Myocyte (in vitro differentiated cells): ENCODE results near the gene CRYBA2. TPM values are rescaled to one million over a fixed set of nuclear protein-coding genes. Genes with fewer than 3 reads are reported as not detected.

Source experiments
- DNase-seq: peaks from one replicate; pipeline ENCODE4 v3.0.0-alpha.2; 2012; ENCODE audit warnings: low read depth
- microRNA counts: library from miRNA; unstranded; fragments of <30 nt; microRNA quantifications from one replicate; lab custom pipeline; 2016
- microRNA-seq: library from miRNA; unstranded; fragments of <30 nt; microRNA quantifications from one replicate; pipeline ENCODE4, GENCODE V29; 2016
- total RNA-seq: library from RNA; depleted of rRNA; stranded (reverse); fragments of >200 nt; gene quantifications from 2 replicates; pipeline ENCODE4 v1.2.3, GENCODE V29; 2014

CRYBA2 gene
- total RNA-seq, 1 donor from 2014 or later = not detected

GRCh38 chr2:218958276-218958675 lies 34.9 kb downstream of the CRYBA2 start:
- no peak for DNase-seq

GRCh38 chr2:218957671-218958070 lies 35.6 kb downstream of the CRYBA2 start:
- no peak for DNase-seq

DNA sequence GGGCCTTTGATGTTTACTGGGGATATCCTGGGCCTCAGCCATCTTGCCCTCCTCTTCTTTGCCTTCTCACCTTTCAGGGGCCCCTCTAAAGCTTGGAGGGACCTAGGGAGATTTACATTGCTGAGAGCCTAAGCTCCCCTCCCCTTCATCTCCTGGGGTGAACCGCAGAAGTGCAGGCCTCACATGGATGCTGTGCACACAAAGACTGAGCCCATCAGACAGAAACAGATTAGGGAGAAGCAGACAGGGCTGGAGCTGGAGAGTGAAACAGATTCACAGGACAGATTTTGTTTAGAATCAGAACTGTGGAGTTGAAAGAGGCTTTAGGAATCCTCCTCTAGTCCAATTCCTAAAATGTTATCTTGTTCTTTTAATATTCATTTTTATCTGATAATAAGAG lies 37.2 kb downstream of the CRYBA2 start:
- no peak for DNase-seq

DNA sequence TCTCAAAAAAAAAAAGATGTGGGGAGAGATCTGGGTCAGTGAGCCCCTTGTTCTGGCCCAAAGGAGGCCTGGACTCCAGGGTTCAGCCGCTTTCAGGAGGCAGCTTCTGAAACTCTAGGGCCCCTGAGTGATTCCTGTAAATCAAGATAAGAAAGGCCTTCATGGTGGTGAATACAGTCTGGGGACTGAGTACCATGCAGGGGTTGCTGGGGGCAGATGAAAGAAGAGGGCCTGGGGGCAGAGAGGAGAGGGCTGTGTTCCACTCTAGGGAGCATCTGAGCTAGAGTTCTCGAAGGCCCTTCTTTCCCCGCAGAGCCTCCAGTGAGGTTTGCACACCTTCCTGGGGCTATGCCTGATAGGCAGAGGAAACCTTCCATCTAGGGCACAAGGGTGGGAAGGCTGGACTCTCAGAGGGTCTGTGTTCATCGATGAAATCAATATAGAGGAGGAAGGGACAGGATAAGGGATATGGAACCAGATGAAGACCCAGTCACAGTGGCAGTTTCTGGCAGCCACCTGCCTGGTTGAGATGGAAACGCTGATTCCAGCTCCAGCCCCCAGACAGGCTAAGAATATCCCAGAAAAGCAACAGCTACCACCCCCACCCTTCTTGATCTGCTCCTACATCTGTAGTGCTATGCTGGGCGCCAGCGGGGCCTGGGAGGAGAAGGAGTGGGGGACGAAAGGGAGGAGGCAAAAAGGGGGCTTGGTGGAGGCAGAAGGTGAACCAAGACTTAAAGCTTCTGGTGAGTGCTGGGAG lies 38.5 kb downstream of the CRYBA2 start:
- DNase-seq = no peak

DNA sequence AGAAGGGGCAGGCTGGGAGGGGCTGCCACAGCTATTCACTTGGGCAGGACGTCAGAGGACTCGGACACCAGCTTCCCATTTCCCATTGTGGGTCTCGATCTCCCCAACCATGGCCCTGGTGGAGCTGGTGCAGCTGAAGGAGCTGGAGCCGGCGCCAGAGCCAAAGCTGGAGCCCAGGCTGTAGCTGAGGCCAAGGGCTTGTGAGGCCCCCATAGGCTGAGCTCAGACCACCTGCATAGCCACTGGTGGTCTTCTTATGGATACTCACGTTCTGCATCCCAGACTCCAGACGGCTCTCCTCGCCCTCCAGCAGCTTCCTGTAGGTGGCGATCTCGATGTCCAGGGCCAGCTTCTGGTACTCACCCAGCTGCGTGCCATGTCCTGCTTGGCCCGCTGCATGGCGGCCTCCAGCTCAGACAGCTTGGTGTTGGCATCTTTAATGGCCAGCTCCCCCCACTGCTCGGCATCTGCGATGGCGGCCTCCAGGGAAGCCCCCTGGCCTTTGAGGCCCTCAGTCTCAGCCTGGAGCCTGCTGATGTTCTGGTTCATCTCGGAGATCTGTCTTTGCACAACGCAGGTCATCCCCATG lies 39.8 kb downstream of the CRYBA2 start:
- DNase-seq = no peak

- DNase-seq = no peak
Observed at GRCh38 chr2:218952160-218952559, 41.1 kb downstream of the CRYBA2 start.

- no peak for DNase-seq
Observed at GRCh38 chr2:218946621-218947020, 46.6 kb downstream of the CRYBA2 start.

GRCh38 chr2:218944759-218945404 lies 48.3 kb downstream of the CRYBA2 start:
- DNase-seq = no peak

MicroRNAs within 50 kb of the gene (microRNA counts, 767-probe panel; counts per million panel counts)
- not detected for microRNA hsa-miR-375 (lab: Ali Mortazavi, UCI)

Small RNA genes within 50 kb of the gene (microRNA-seq; reads per million reads assigned to microRNA genes)
- gene MIR375 = 9.2 reads per million, percentile 30 among the genes with 10 or more reads in this experiment

Other genes with a start within 250 kb of the CRYBA2 start
- 16.5 and 18.0 TPM in 2 replicates for gene CYP27A1, start 211.3 kb downstream of the CRYBA2 start, total RNA-seq
- gene PRKAG3, start 161.6 kb downstream of the CRYBA2 start, total RNA-seq = 49.9 and 65.9 TPM in 2 replicates
- gene WNT6, start 133.6 kb downstream of the CRYBA2 start, total RNA-seq = 0.31 and 0.37 TPM in 2 replicates
- 18.8 and 63.4 TPM in 2 replicates for gene WNT10A, start 112.6 kb downstream of the CRYBA2 start, total RNA-seq
- gene CDK5R2, start 33.8 kb downstream of the CRYBA2 start, total RNA-seq = 0.45 and 0.47 TPM in 2 replicates
- not detected in 2 replicates for gene FEV, start 8.2 kb downstream of the CRYBA2 start, total RNA-seq
- gene CFAP65, start 48.1 kb upstream of the CRYBA2 start, total RNA-seq = 0.05 TPM in 1 of 2 replicates, not detected in the other
- gene IHH, start 67.5 kb upstream of the CRYBA2 start, total RNA-seq = not detected in 2 replicates
- gene NHEJ1, start 167.4 kb upstream of the CRYBA2 start, total RNA-seq = 13.6 and 14.3 TPM in 2 replicates
- 0.26 TPM in 1 of 2 replicates, not detected in the other for gene SLC23A3, start 176.6 kb upstream of the CRYBA2 start, total RNA-seq
- 28.9 and 35.2 TPM in 2 replicates for gene CNPPD1, start 183.5 kb upstream of the CRYBA2 start, total RNA-seq
- 68.9 and 76.6 TPM in 2 replicates for gene RETREG2, start 184.9 kb upstream of the CRYBA2 start, total RNA-seq
- gene ZFAND2B, start 213.4 kb upstream of the CRYBA2 start, total RNA-seq = 43.0 and 50.1 TPM in 2 replicates
- 29.7 and 46.2 TPM in 2 replicates for gene ABCB6, start 225.5 kb upstream of the CRYBA2 start, total RNA-seq
- 97.6 and 108 TPM in 2 replicates for gene ATG9A, start 236.2 kb upstream of the CRYBA2 start, total RNA-seq
- gene ANKZF1, start 236.4 kb upstream of the CRYBA2 start, total RNA-seq = 27.9 and 36.4 TPM in 2 replicates